IMR-90 (cell line): ENCODE data around the gene PNKP. TPM values are rescaled to one million over a fixed set of nuclear protein-coding genes. Genes with fewer than 3 reads are reported as not detected.

Experiments used
- ATAC-seq: fragments of 200-7000 bp; cut with Tn5 transposase; 2 replicates; pipeline ENCODE4 v1.9.1; 2020; ENCODE audit warnings: low read depth, mild to moderate bottlenecking, moderate library complexity
- BruUV-seq: library from RNA; stranded (reverse); fragments of 400-500 nt; replicated peaks from 2 replicates; lab custom pipeline; 2021; lab: Mats Ljungman, UMichigan
- CTCF ChIA-PET: fragments of 300-600 bp; formaldehyde crosslinking; extraction: SDS; loops from one replicate; lab custom pipeline; 2021; ENCODE audit warnings: antibody characterized with exemption; lab: Yijun Ruan, JAX
- POLR2A ChIA-PET: fragments of 300-600 bp; sonication (Branson Sonifier 250); formaldehyde crosslinking; loops from one replicate; lab custom pipeline; 2022; ENCODE audit warnings: antibody characterized with exemption; ENCODE audit not compliant: unreplicated experiment; lab: Charles Lee
- DNase-seq: peaks from one replicate; pipeline ENCODE4 v3.0.0; 2013
- H2AFZ ChIP-seq: replicated peaks from 2 replicates; pipeline ENCODE3; 2013; ENCODE audit warnings: low read length, mild to moderate bottlenecking; ENCODE audit not compliant: poor library complexity
- H2AK5ac ChIP-seq: 2 replicates; pipeline ENCODE4 v1.6.1; 2013; ENCODE audit warnings: low read depth, low read length, inconsistent platforms
- H2AK9ac ChIP-seq: replicated peaks from 2 replicates; pipeline ENCODE3; 2013; ENCODE audit warnings: mild to moderate bottlenecking, low read depth, low read length, moderate library complexity; ENCODE audit not compliant: poor library complexity
- H2BK120ac ChIP-seq: 2 replicates; pipeline ENCODE4 v1.6.1; 2013; ENCODE audit warnings: low read depth, low read length, inconsistent platforms
- H2BK15ac ChIP-seq: 3 replicates; pipeline ENCODE4 v1.6.1; 2013; ENCODE audit warnings: low read depth, low read length, inconsistent platforms
- H2BK20ac ChIP-seq: 2 replicates; pipeline ENCODE4 v1.6.1; 2013; ENCODE audit warnings: low read depth, mild to moderate bottlenecking, inconsistent platforms, low read length, moderate library complexity
- H2BK5ac ChIP-seq: 2 replicates; pipeline ENCODE4 v1.6.1; 2013; ENCODE audit warnings: mild to moderate bottlenecking, low read depth, low read length, inconsistent platforms; ENCODE audit not compliant: poor library complexity, severe bottlenecking
- H3K14ac ChIP-seq: replicated peaks from 2 replicates; pipeline ENCODE4 v1.6.1; 2013; ENCODE audit warnings: low read depth, low read length, inconsistent platforms
- H3K18ac ChIP-seq: 2 replicates; pipeline ENCODE4 v1.6.1; 2013; ENCODE audit warnings: low read depth, low read length, control low read depth
- H3K23ac ChIP-seq: 2 replicates; pipeline ENCODE4 v1.6.1; 2013; ENCODE audit warnings: low read depth, low read length, inconsistent platforms
- H3K27ac ChIP-seq: 2 replicates; pipeline ENCODE4 v1.5.1; 2013; ENCODE audit warnings: mild to moderate bottlenecking, control low read depth, low read length; ENCODE audit not compliant: insufficient read depth
- H3K27me3 ChIP-seq: 2 replicates; pipeline ENCODE4 v1.6.1; 2013; ENCODE audit warnings: low read length; ENCODE audit not compliant: control insufficient read depth, insufficient read depth
- H3K36me3 ChIP-seq: 2 replicates; pipeline ENCODE4 v1.6.1; 2013; ENCODE audit warnings: low read length, mixed read lengths; ENCODE audit not compliant: control insufficient read depth, insufficient read depth
- H3K4ac ChIP-seq: 2 replicates; pipeline ENCODE4 v1.6.1; 2013; ENCODE audit warnings: low read depth, low read length, inconsistent platforms
- H3K4me1 ChIP-seq: 2 replicates; pipeline ENCODE4 v1.6.1; 2013; ENCODE audit warnings: low read length, mixed read lengths; ENCODE audit not compliant: control insufficient read depth, insufficient read depth
- H3K4me2 ChIP-seq: 2 replicates; pipeline ENCODE4 v1.6.1; 2013; ENCODE audit warnings: low read depth, mild to moderate bottlenecking, control low read depth, low read length, moderate library complexity
- H3K4me3 ChIP-seq: 2 replicates; pipeline ENCODE4 v1.5.1; 2013; ENCODE audit warnings: low read depth, mild to moderate bottlenecking, control low read depth, low read length, moderate library complexity; ENCODE audit not compliant: insufficient read depth
- H3K56ac ChIP-seq: 2 replicates; pipeline ENCODE4 v1.6.1; 2013; ENCODE audit warnings: low read length, inconsistent platforms; ENCODE audit not compliant: insufficient read depth; ENCODE audit errors: extremely low read depth
- H3K79me1 ChIP-seq, 2 experiments: 2 replicates each; pipeline ENCODE4 v1.6.1; 2013; ENCODE audit warnings: low read length in 2 of 2, inconsistent platforms in 1 of 2, low read depth in 1 of 2
- H3K9ac ChIP-seq: 2 replicates; pipeline ENCODE4 v1.6.1; 2013; ENCODE audit warnings: low read depth, low read length, control low read depth
- H3K9me1 ChIP-seq: 2 replicates; pipeline ENCODE4 v1.6.1; 2013; ENCODE audit warnings: low read length, inconsistent platforms; ENCODE audit not compliant: insufficient read depth
- H3K9me3 ChIP-seq: 2 replicates; pipeline ENCODE4 v1.6.1; 2013; ENCODE audit warnings: low read length; ENCODE audit not compliant: control insufficient read depth, insufficient read depth
- H4K20me1 ChIP-seq: 2 replicates; pipeline ENCODE4 v1.6.1; 2013; ENCODE audit warnings: low read length, inconsistent platforms; ENCODE audit not compliant: insufficient read depth
- H4K5ac ChIP-seq: 2 replicates; pipeline ENCODE4 v1.6.1; 2013; ENCODE audit warnings: mild to moderate bottlenecking, low read depth, low read length, control low read depth
- H4K8ac ChIP-seq, 2 experiments: 2 replicates each; pipeline ENCODE4 v1.6.1; 2013; ENCODE audit warnings: low read depth in 2 of 2, low read length in 2 of 2, control low read depth in 1 of 2, inconsistent platforms in 1 of 2
- H4K91ac ChIP-seq: 2 replicates; pipeline ENCODE4 v1.6.1; 2013; ENCODE audit warnings: low read depth, low read length, inconsistent platforms; ENCODE audit not compliant: insufficient read depth
- BHLHE40 ChIP-seq: fragments of 150-350 bp; IDR thresholded peaks from 2 replicates; pipeline ENCODE4 v1.6.1; 2016; ENCODE audit warnings: mild to moderate bottlenecking, low read depth, low read length
- FOS ChIP-seq: fragments of 150-350 bp; IDR thresholded peaks from 2 replicates; pipeline ENCODE4 v1.6.1; 2016; ENCODE audit warnings: low read depth, low read length
- MAZ ChIP-seq: IDR thresholded peaks from 2 replicates; pipeline ENCODE4 v1.6.1; 2012; ENCODE audit warnings: low read depth, mild to moderate bottlenecking, low read length, improper control_type of control experiment, moderate library complexity, borderline replicate concordance
- NFE2L2 ChIP-seq: fragments of 150-350 bp; IDR thresholded peaks from 2 replicates; pipeline ENCODE4 v1.6.1; 2016; ENCODE audit warnings: low read depth, mild to moderate bottlenecking, low read length
- RFX5 ChIP-seq: IDR thresholded peaks from 2 replicates; pipeline ENCODE4 v1.8.0; 2012; ENCODE audit warnings: low read depth, mild to moderate bottlenecking, low read length, moderate library complexity
- USF2 ChIP-seq: fragments of 150-350 bp; IDR thresholded peaks from 2 replicates; pipeline ENCODE4 v1.6.1; 2017; ENCODE audit warnings: mild to moderate bottlenecking, antibody characterized with exemption, low read length, low read depth
- WGBS, 2 experiments: methylation state at CpG; one replicate each; pipeline versions ENCODE4 v1.1.5 to v1.1.7; 2013; ENCODE audit warnings: missing lambda C conversion rate in 2 of 2; ENCODE audit not compliant: insufficient read length in 1 of 2; ENCODE audit errors: extremely low coverage in 2 of 2; 5-methylcytosine and 5-hydroxymethylcytosine counted together
- dilution Hi-C: fragments of 300-500 bp; cut with HindIII; formaldehyde crosslinking; loops from one replicate; pipeline ENCODE4 v1.14.3; 2018; ENCODE audit warnings: low sequenced_read_pairs; ENCODE audit not compliant: unreplicated experiment
- in situ Hi-C: fragments of 300-500 bp; cut with MboI; formaldehyde crosslinking; loops from 3 replicates; pipeline ENCODE4 v1.14.3; 2019; ENCODE audit warnings: low sequenced_read_pairs, inconsistent platforms, mixed read lengths
- intact Hi-C: fragments of 100-400 bp; cut with micrococcal nuclease; formaldehyde crosslinking; loops from 2 replicates; pipeline ENCODE4 v1.10.0; 2022
- polyA plus RNA-seq, 3 experiments: library from polyadenylated mRNA; depleted of rRNA; stranded (reverse); fragments of >200 nt; gene quantifications; 2 replicates each; pipeline ENCODE4 v1.2.3, GENCODE V29; 2012; ENCODE audit warnings: low replicate concordance in 1 of 3
- total RNA-seq: library from RNA; depleted of rRNA; stranded (reverse); fragments of >200 nt; gene quantifications from 2 replicates; pipeline ENCODE4 v1.2.3, GENCODE V29; 2012

PNKP gene
- total and polyA plus RNA-seq, 2 of the 4 experiments (the other 2 are of a cell fraction) = 14.2 to 25.0 TPM

GRCh38 chr19:49884760-49885159 lies 17.4 kb upstream of the PNKP start:
- dilution Hi-C loops (no loop called here), in situ Hi-C loops (no loop called here), intact Hi-C loops (no loop called here)
- Histone ChIP-seq H3K27ac (no peak overlapping the region), H3K23ac (no peak overlapping the region), H2BK120ac (no peak overlapping the region), H4K20me1 (no peaks in the 10 kb centered on the region), H3K36me3 (peaks cover 59% of the 10 kb centered on the region), H2BK20ac (no peak overlapping the region), H2AK9ac (no peak overlapping the region), H3K9ac (no peak overlapping the region), H3K4me1 (no peaks in the 10 kb centered on the region), H3K18ac (no peak overlapping the region), H3K14ac (no peak overlapping the region), H3K9me3 (peaks cover 6% of the 10 kb centered on the region; the same call in 1 of the 2 replicates), H2AK5ac (no peak overlapping the region), H3K4me2 (no peak overlapping the region), H4K91ac (no peak overlapping the region), H3K4me3 (no peak overlapping the region), H3K56ac (no peak overlapping the region), H2BK15ac (no peak overlapping the region), H3K9me1 (0 out of 2 replicates have a peak, but pooled peaks cover 4% of the 10 kb centered on the region), H3K4ac (no peak overlapping the region), H4K8ac (no peak overlapping the region), H3K79me1 (peaks cover 0 to 11% of the 10 kb centered on the region in 2 experiments; a peak in 2 of 4 replicates), H2BK5ac (no peak overlapping the region), H2AFZ (no peak overlapping the region), H4K5ac (no peak overlapping the region), H3K27me3 (no peaks in the 10 kb centered on the region)
- ChIA-PET POLR2A (no interaction called here), CTCF (no interaction called here)
- no peak for TF ChIP-seq NFE2L2
- TF ChIP-seq MAZ = no peak
- no peak for TF ChIP-seq USF2
- TF ChIP-seq FOS = no peak
- no peak for TF ChIP-seq BHLHE40
- no peak for TF ChIP-seq RFX5
- DNase-seq (no peak), ATAC-seq (no peak)
- no TSS peak for BruUV-seq
- 94% methylated on average over 2 of the region's 3 CpGs; no CpG with 5 or more reads in 1 of the 2 experiments for WGBS, 2 experiments
